SIG-M5 treated with dmso at 0.1 percent for 504 hours (cell line): Measurements from ENCODE around the gene CADM3.

Source experiments
- DNase-seq: peaks from one replicate; lab custom pipeline; 2025; ENCODE audit not compliant: unreplicated experiment; lab: John Stamatoyannopoulos, UW

CADM3 gene, protein sequence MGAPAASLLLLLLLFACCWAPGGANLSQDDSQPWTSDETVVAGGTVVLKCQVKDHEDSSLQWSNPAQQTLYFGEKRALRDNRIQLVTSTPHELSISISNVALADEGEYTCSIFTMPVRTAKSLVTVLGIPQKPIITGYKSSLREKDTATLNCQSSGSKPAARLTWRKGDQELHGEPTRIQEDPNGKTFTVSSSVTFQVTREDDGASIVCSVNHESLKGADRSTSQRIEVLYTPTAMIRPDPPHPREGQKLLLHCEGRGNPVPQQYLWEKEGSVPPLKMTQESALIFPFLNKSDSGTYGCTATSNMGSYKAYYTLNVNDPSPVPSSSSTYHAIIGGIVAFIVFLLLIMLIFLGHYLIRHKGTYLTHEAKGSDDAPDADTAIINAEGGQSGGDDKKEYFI

GRCh38 chr1:159171254-159171687 lies at the start of gene CADM3:
TSS of gene CADM3 (plus strand) at chr1:159171615. CDS start at chr1:159171766, 151 bp downstream.
- no peak for DNase-seq

DNA sequence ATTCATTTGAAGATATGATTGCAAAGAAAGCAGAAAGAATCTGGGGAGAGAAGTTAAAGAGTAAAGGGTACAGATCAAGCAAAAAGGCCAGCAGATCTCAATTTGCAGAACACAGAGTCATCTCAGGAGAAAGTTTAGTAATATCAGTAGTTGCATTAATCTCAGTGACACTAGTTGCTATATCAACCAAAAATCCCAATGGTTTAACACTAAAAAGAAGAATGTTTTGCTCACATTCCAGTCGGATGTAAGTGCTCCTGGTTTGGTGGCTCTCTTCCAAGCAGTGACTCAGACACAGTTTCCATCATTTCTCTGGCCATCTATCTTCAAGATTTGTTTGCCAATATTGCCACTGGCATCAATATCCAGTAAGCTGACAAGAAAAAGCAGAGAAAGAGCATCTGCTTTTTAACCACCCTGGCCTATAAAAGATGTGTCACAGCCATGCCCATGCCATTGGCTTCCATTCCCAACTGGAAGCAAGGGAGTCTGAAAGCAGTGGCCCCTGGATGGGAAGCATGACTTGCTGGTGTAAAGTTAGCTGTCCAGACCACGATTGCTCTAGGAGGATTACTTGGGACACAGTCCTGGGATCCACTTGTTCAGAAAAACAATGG lies 49.3 kb upstream of the CADM3 start:
- DNase-seq = no peak

- DNase-seq = no peak
Observed at GRCh38 chr1:159123587-159123986, 47.8 kb upstream of the CADM3 start.

DNA sequence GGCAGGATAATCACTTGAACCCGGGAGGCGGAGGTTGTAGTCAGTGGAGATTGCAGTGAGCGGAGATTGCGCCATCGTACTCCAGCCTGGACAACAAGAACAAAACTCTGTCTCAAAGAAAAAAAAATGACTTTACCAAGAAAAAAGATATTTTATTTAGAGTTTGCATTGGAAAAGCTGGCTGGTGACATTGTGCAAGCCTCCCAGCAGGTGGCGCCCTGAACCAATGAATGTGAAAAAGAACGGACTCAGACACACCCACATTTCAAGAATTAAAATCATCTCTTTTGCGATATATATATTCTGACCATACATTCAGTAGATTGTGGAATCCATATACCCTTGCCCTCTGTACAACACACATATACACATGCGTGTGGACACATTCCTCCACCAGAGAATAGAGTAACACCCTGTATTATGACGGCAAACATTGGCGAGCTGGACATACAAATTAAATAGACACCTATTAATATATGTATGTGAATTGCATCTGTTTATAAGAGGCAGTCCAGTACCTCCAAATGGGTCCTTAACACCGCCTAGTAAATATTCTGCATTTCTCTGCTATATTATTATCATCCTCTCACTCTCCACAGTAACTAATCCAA lies 39.0 kb upstream of the CADM3 start:
- peak; percentile 63 for DNase-seq

GRCh38 chr1:159140474-159140873 lies 30.9 kb upstream of the CADM3 start:
- no peak for DNase-seq

GRCh38 chr1:159141584-159142390 lies 29.6 kb upstream of the CADM3 start:
- DNase-seq = no peak

GRCh38 chr1:159142391-159142663 lies 29.1 kb upstream of the CADM3 start:
- DNase-seq = no peak

- DNase-seq = no peak
Observed at GRCh38 chr1:159142726-159143510, 28.5 kb upstream of the CADM3 start.

DNA sequence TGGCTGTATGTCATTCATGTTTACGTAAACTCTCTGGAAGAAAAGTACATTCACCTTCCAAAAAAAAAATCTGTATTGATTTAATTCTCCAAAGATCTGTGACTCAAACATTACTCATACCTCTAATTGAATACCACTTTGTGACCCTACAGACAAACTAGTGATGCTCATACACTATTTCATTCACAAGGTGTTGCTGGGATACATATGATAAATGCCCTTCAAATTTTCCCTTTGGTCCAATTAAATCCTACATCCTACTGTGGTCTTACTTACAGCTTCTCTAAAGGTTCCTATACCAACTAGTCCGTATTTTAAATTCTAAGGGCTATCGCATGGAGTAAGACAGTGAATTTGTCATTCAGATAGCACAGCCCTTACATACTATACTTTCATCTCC lies 26.8 kb upstream of the CADM3 start:
- no peak for DNase-seq

- DNase-seq = no peak
Observed at GRCh38 chr1:159146980-159147379, 24.4 kb upstream of the CADM3 start.

- peak; percentile 48 for DNase-seq
Observed at GRCh38 chr1:159152031-159152430, 19.4 kb upstream of the CADM3 start.

DNA sequence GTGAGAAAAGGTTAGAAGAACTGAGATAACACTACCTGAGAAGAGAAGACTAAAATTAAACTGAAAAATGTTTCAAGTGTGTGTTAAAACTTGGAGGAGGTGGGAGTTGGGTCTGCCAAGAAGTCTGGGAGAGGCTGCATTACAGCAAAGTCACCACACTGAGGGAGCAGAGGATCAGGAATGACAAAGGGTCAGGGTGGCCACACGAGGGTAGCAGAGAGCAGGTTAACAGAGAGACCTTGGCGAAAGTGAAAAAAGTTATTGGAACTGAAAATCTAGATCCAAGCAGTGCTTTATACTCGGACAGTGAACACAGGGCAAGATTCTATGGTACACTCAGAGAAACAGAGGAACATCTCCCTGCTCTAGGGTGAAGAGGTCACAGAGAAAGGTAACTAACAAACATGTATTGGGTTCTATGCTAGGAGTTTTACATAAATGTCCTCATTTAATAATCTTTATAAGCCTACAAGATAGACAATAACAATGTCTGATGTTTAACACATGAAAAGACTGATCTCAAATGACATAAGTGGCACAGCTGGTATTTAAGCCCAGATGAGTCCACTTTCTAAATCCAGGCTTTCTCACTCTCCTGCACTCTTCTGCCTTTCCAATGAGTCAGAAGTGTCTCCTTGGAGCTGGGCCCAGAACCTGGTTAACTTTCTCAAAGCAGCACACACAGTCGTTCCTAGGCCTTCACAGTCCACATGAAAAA lies 10.3 kb upstream of the CADM3 start:
- DNase-seq = peak; percentile 85

GRCh38 chr1:159161719-159162026 lies 9.7 kb upstream of the CADM3 start:
- no peak for DNase-seq

DNA sequence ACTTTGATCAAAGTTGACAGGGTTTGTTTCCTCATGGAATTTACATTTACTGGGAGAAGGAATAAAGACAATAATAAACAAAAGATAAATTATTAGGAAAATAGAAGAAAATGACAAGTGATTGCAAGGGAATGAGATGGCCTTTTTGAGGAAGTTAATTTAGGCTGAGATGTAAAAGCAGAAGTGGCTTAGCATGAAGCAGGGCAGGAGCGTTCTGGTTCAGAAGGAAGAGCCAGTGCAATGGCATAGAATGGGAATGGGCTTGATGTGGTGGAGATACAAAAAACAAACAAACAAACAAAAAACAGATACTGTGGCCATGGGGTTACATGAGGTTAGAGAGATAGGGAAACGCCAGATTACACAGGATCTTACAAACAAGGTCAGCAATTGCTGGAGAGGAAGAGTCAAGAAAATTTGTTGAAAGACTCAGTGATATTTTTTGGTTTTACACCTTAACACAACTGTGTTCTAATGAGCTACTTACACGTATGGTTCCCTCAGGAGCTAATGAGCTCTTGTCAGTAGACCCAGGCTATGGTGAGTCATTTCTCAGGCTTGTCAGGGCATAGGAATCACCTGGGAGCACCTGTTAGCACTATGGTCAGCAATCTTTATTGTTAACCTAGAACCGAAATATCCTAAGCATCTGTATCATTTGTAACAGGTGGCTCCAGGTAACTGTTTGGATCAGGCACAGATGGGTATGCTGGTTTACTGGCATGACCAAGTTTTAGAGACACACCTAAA lies 8.7 kb upstream of the CADM3 start:
- DNase-seq = peak; percentile 68

GRCh38 chr1:159163614-159164228 lies 7.7 kb upstream of the CADM3 start:
- DNase-seq = no peak

GRCh38 chr1:159168043-159168442 lies 3.4 kb upstream of the CADM3 start:
- no peak for DNase-seq

DNA sequence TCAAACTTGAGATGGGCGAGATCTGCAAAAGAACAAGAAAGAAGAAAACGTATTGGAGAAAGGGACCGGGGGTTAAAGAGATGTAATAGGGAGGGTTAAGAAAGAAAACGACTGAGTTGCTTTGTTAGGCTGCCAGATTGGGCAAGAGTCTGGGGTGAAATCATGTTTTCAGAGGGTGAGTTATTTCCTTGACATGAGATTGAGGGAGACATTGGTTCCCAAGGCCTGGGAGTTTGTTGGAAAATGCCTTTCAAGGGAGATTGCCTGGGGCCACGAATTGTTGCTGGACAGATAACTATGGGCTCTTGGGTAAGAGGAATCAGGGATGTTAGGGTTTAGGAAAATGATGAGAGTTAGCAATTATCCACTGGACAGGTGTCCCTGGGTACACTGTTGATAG lies 776 bp upstream of the CADM3 start:
- peak; percentile 6 for DNase-seq

GRCh38 chr1:159171688-159172501 lies 480 bp downstream of the CADM3 start:
- no peak for DNase-seq
